OCI-LY3 (cell line): ENCODE results near the gene NGDN.

ENCODE experiments used
- H2AFZ ChIP-seq: fragments of 200-600, 300-600 bp; shearing (Covaris generic); 2 replicates; pipeline ENCODE4 v1.6.0; 2014; ENCODE audit warnings: antibody characterized with exemption, low read depth, low read length
- H3K27ac ChIP-seq: fragments of 200-600, 300-600 bp; sonication (generic); 2 replicates; pipeline ENCODE4 v1.5.1; 2014; ENCODE audit warnings: mild to moderate bottlenecking, low read length, moderate library complexity, mixed read lengths
- H3K27me3 ChIP-seq: fragments of 200-600, 300-600 bp; sonication (generic); 2 replicates; pipeline ENCODE4 v1.6.1; 2014; ENCODE audit warnings: low read depth, low read length, mixed read lengths
- H3K36me3 ChIP-seq: fragments of 200-600, 300-600 bp; sonication (generic); replicated peaks from 2 replicates; pipeline ENCODE3; 2014; ENCODE audit warnings: low read depth, low read length, mixed read lengths
- H3K4me1 ChIP-seq: fragments of 300-600, 200-600 bp; sonication (generic); 2 replicates; pipeline ENCODE4 v1.6.1; 2014; ENCODE audit warnings: low read length, mixed read lengths
- H3K4me2 ChIP-seq: fragments of 200-600, 300-600 bp; sonication (generic); 2 replicates; pipeline ENCODE4 v1.6.1; 2014; ENCODE audit warnings: low read length, mixed read lengths
- H3K4me3 ChIP-seq: fragments of 300-600, 200-600 bp; sonication (generic); 2 replicates; pipeline ENCODE4 v1.5.1; 2014; ENCODE audit warnings: antibody characterized with exemption, mild to moderate bottlenecking, low read length, moderate library complexity
- H3K79me2 ChIP-seq: fragments of 300-600, 200-600 bp; shearing (Covaris generic); 2 replicates; pipeline ENCODE4 v1.6.1; 2014; ENCODE audit warnings: mild to moderate bottlenecking, low read length, mixed read lengths
- H3K9ac ChIP-seq: fragments of 300-600, 200-600 bp; shearing (Covaris generic); 2 replicates; pipeline ENCODE4 v1.6.0; 2014; ENCODE audit warnings: mild to moderate bottlenecking, low read length, moderate library complexity
- H3K9me3 ChIP-seq: fragments of 200-600, 300-600 bp; shearing (Covaris generic); 2 replicates; pipeline ENCODE4 v1.6.1; 2014; ENCODE audit warnings: low read length, mixed read lengths; ENCODE audit not compliant: insufficient read depth
- H4K20me1 ChIP-seq: fragments of 200-600, 300-600 bp; sonication (generic); 2 replicates; pipeline ENCODE4 v1.6.1; 2016; ENCODE audit warnings: low read length, mixed read lengths; ENCODE audit not compliant: insufficient read depth
- EZH2phosphoT487 ChIP-seq: fragments of 200-600 bp; shearing (Covaris generic); IDR thresholded peaks from 2 replicates; pipeline ENCODE4 v1.6.1; 2018; ENCODE audit warnings: antibody characterized with exemption, mixed run types, low read depth
- TF ChIP-seq, protein P1 (sequence below): fragments of 200-600, 300-600 bp; sonication (generic); IDR thresholded peaks from 2 replicates; pipeline ENCODE4 v1.5.1; 2014; ENCODE audit warnings: antibody characterized with exemption, low read length, low read depth

The NGDN gene

DNA sequence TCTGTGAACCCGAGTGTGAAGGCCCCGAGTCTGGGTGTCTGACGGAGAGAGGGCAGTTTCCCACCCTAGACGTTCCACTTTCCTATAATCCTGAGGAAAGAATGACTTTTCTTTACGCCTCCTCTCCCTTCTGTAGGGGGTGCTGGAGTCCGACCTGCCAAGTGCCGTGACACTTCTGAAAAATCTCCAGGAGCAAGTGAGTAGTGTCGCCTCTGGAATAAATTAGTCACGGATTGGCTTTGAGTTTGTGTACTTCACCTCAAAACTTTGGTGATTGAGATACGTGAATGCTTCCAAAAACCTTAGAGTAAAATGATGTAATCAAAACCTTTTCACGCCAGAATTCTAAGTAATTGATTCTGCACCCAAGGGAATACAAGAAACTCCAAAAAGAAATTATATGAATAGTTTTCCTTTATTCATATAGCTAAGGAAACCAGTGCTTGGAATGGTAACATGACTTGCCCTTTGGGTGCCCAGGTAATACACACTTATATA, 452 bp downstream of the NGDN start:
- Histone ChIP-seq H3K79me2 (peaks cover 21% of the 10 kb centered on the region), H3K9ac (peak overlapping the region; percentile 82), H3K27me3 (no peaks in the 10 kb centered on the region), H3K4me3 (peak overlapping the region; percentile 97), H3K36me3 (peaks cover 16% of the 10 kb centered on the region), H3K27ac (peak overlapping the region; percentile 46), H3K9me3 (no peaks in the 10 kb centered on the region), H3K4me2 (peak overlapping the region; percentile 77), H2AFZ (peak overlapping the region; percentile 58; the same call in 1 of the 2 replicates), H4K20me1 (no peaks in the 10 kb centered on the region), H3K4me1 (peaks cover 13% of the 10 kb centered on the region)
- TF ChIP-seq, protein P1, sequence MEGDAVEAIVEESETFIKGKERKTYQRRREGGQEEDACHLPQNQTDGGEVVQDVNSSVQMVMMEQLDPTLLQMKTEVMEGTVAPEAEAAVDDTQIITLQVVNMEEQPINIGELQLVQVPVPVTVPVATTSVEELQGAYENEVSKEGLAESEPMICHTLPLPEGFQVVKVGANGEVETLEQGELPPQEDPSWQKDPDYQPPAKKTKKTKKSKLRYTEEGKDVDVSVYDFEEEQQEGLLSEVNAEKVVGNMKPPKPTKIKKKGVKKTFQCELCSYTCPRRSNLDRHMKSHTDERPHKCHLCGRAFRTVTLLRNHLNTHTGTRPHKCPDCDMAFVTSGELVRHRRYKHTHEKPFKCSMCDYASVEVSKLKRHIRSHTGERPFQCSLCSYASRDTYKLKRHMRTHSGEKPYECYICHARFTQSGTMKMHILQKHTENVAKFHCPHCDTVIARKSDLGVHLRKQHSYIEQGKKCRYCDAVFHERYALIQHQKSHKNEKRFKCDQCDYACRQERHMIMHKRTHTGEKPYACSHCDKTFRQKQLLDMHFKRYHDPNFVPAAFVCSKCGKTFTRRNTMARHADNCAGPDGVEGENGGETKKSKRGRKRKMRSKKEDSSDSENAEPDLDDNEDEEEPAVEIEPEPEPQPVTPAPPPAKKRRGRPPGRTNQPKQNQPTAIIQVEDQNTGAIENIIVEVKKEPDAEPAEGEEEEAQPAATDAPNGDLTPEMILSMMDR, result no peak
- no peak for TF ChIP-seq EZH2phosphoT487

- Histone ChIP-seq H4K20me1 (no peaks in the 10 kb centered on the region), H3K27me3 (no peaks in the 10 kb centered on the region), H2AFZ (no peak overlapping the region), H3K27ac (no peak overlapping the region), H3K4me1 (peaks cover 13% of the 10 kb centered on the region), H3K4me2 (no peak overlapping the region), H3K9me3 (no peaks in the 10 kb centered on the region), H3K79me2 (peaks cover 21% of the 10 kb centered on the region), H3K36me3 (peaks cover 26% of the 10 kb centered on the region), H3K4me3 (no peak overlapping the region), H3K9ac (no peak overlapping the region)
- no peak for TF ChIP-seq EZH2phosphoT487
- TF ChIP-seq, protein P1, result no peak
These were observed 1.4 kb downstream of the NGDN start for GRCh38 chr14:23470947-23471346.

- Histone ChIP-seq H3K4me1 (no peaks in the 10 kb centered on the region), H3K27ac (no peak overlapping the region), H3K9ac (no peak overlapping the region), H3K4me3 (no peak overlapping the region), H3K4me2 (no peak overlapping the region), H2AFZ (no peak overlapping the region), H3K27me3 (no peaks in the 10 kb centered on the region), H3K36me3 (peaks cover 66% of the 10 kb centered on the region), H3K9me3 (no peaks in the 10 kb centered on the region), H3K79me2 (no peaks in the 10 kb centered on the region), H4K20me1 (peaks cover 11% of the 10 kb centered on the region)
- TF ChIP-seq EZH2phosphoT487, result no peak
- TF ChIP-seq, protein P1, result peak; percentile 81
These were observed 8.7 kb downstream of the NGDN start for GRCh38 chr14:23478109-23478759.

DNA sequence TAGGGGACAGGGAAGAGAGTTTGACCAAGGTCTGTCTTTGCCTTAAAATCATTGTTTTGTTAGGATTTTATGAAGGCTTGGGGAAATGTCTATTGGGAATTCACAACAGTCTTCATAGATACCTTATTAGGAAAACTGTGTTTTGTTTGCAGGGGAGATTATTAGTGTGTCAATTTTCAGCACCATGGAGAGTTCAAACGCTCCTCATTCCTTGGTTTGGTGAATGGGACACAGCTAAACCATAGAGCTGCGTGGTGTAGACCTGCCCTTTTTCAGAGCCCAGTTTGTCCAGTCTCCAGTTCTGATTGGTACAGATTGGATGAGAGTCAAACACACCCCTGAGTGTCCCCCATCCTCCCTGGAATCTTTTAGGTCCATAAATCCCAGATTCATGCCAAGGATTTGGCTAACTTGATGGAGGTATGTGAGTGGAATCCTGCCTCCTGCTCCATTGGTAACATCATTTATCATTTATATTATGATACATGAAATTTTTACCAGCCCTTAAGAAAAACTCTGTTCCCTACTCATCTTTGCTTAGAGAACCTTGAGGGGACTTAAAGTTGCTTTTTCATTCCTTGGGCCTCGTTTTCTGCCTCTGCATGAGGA, 12.0 kb downstream of the NGDN start:
- Histone ChIP-seq H3K36me3 (peaks cover 44% of the 10 kb centered on the region), H3K79me2 (no peaks in the 10 kb centered on the region), H3K4me1 (no peaks in the 10 kb centered on the region), H3K27ac (no peak overlapping the region), H3K4me3 (no peak overlapping the region), H3K9me3 (no peaks in the 10 kb centered on the region), H3K27me3 (no peaks in the 10 kb centered on the region), H3K4me2 (no peak overlapping the region), H4K20me1 (peaks cover 11% of the 10 kb centered on the region), H3K9ac (no peak overlapping the region), H2AFZ (no peak overlapping the region)
- no peak for TF ChIP-seq EZH2phosphoT487
- TF ChIP-seq, protein P1, result no peak
